22Rv1 (cell line): Measurements from ENCODE around the gene CLEC16A.

Experiments used
- ZFX ChIP-seq: fragments of 450-650 bp; IDR thresholded peaks from 2 replicates; pipeline ENCODE4 v1.6.1; 2017; ENCODE audit warnings: antibody characterized with exemption, borderline replicate concordance
- TF ChIP-seq, protein P1 (sequence below): fragments of 450-650 bp; IDR thresholded peaks from 2 replicates; pipeline ENCODE4 v1.5.1; 2017; ENCODE audit warnings: mild to moderate bottlenecking

DNA sequence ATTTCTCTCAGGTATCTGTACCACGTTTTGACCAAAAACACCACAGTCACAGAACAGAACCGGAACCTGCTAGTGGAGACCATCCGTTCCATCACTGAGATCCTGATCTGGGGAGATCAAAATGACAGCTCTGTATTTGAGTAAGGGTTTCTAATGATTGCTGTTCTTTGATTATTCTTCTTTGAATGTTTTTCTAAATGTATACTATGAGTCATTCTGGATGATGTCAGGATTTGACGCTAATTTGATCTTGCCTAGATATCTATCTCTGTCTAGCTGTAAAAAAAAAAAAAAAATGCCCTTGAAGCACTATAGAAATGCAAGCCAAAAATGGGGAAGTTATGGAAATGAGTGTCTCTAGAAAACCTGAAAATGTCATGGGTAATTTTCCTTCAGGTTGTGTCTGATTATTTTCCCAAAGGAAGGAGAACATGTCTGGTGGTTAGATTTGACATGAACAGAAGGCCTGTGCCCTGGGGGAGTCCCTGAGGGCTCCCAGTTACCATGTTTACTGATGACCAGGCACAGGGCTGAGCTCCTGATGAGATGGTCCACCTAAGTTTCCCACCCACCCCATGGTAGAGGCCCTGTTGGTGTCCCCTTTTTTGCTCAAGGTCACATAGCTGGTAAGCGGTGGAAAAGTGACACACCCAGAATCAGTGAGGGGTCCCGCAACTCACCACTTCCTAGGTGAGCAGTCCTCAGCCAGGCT is 13.6 kb downstream of the CLEC16A start:
- TF ChIP-seq, protein P1, sequence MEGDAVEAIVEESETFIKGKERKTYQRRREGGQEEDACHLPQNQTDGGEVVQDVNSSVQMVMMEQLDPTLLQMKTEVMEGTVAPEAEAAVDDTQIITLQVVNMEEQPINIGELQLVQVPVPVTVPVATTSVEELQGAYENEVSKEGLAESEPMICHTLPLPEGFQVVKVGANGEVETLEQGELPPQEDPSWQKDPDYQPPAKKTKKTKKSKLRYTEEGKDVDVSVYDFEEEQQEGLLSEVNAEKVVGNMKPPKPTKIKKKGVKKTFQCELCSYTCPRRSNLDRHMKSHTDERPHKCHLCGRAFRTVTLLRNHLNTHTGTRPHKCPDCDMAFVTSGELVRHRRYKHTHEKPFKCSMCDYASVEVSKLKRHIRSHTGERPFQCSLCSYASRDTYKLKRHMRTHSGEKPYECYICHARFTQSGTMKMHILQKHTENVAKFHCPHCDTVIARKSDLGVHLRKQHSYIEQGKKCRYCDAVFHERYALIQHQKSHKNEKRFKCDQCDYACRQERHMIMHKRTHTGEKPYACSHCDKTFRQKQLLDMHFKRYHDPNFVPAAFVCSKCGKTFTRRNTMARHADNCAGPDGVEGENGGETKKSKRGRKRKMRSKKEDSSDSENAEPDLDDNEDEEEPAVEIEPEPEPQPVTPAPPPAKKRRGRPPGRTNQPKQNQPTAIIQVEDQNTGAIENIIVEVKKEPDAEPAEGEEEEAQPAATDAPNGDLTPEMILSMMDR, result no peak
- no peak for TF ChIP-seq ZFX
